AML-193 (cell line): ENCODE measurements around the gene LOXL3.
A peak's percentile ranks its signal among the peaks of the same experiment; 100 is the strongest.

Experiments used
- DNase-seq, 2 experiments: peaks; one replicate each; lab custom pipeline; 2025; lab: John Stamatoyannopoulos, UW

LOXL3 gene

GRCh38 chr2:74528600-74529356, 25.0 kb downstream of the LOXL3 start:
- no peak for DNase-seq

- no peak for DNase-seq
Measured at GRCh38 chr2:74527741-74528140, 26.0 kb downstream of the LOXL3 start.

- DNase-seq: no peak
Measured at GRCh38 chr2:74526649-74527230, 27.0 kb downstream of the LOXL3 start.

GRCh38 chr2:74525717-74526648, 27.8 kb downstream of the LOXL3 start, which contains the start of gene DQX1:
Gene DQX1 (minus strand): TSS chr2:74526231. CDS start chr2:74525729, 502 bp downstream.
- peak; percentile 35 to 56 for DNase-seq

- no peak for DNase-seq
Measured at GRCh38 chr2:74524955-74525716, 28.6 kb downstream of the LOXL3 start.

- DNase-seq: no peak
Measured at GRCh38 chr2:74524005-74524404, 29.7 kb downstream of the LOXL3 start.

GRCh38 chr2:74522516-74522915, 31.2 kb downstream of the LOXL3 start:
- no peak for DNase-seq

GRCh38 chr2:74516650-74517049, 37.1 kb downstream of the LOXL3 start:
- no peak for DNase-seq

GRCh38 chr2:74515981-74516633, 37.6 kb downstream of the LOXL3 start:
- no peak for DNase-seq

- no peak for DNase-seq
Measured at GRCh38 chr2:74515271-74515980, 38.3 kb downstream of the LOXL3 start.

GRCh38 chr2:74514368-74515270, 39.1 kb downstream of the LOXL3 start, which contains the start of gene TLX2:
Gene TLX2 (plus strand): TSS chr2:74514450. CDS start chr2:74514807, 357 bp downstream.
- no peak for DNase-seq

- no peak for DNase-seq
Measured at GRCh38 chr2:74513605-74514367, 40.0 kb downstream of the LOXL3 start.

- no peak for DNase-seq
Measured at GRCh38 chr2:74512744-74513604, 40.8 kb downstream of the LOXL3 start.

- no peak for DNase-seq
Measured at GRCh38 chr2:74511104-74511989, 42.4 kb downstream of the LOXL3 start.

- no peak for DNase-seq
Measured at GRCh38 chr2:74510272-74510671, 43.5 kb downstream of the LOXL3 start.

- DNase-seq: no peak
Measured at GRCh38 chr2:74507926-74508520, 45.7 kb downstream of the LOXL3 start.
